Epithelial cell of proximal tubule (primary cell): Measurements from ENCODE around the gene TJP3. TPM values are rescaled to one million over a fixed set of nuclear protein-coding genes. Genes with fewer than 3 reads are reported as not detected.

ENCODE experiments used
- DNase-seq: peaks from one replicate; pipeline ENCODE4 v3.0.0-alpha.2; 2011; ENCODE audit warnings: low read depth
- H3K4me3 ChIP-seq: 2 replicates; pipeline ENCODE4 v1.5.1; 2011; ENCODE audit warnings: low read depth, mild to moderate bottlenecking, low read length
- total RNA-seq: library from RNA; depleted of rRNA; stranded (reverse); fragments of >200 nt; gene quantifications from 2 replicates; pipeline ENCODE4 v1.2.3, GENCODE V29; 2015
- TF ChIP-seq, protein P1 (sequence below): conservative IDR thresholded peaks from 2 replicates; pipeline ENCODE4 v1.5.1; 2012; ENCODE audit warnings: low read depth, mild to moderate bottlenecking, low read length

TJP3 gene
- total RNA-seq, 1 donor from 2014 or later: 3.8 TPM

DNA sequence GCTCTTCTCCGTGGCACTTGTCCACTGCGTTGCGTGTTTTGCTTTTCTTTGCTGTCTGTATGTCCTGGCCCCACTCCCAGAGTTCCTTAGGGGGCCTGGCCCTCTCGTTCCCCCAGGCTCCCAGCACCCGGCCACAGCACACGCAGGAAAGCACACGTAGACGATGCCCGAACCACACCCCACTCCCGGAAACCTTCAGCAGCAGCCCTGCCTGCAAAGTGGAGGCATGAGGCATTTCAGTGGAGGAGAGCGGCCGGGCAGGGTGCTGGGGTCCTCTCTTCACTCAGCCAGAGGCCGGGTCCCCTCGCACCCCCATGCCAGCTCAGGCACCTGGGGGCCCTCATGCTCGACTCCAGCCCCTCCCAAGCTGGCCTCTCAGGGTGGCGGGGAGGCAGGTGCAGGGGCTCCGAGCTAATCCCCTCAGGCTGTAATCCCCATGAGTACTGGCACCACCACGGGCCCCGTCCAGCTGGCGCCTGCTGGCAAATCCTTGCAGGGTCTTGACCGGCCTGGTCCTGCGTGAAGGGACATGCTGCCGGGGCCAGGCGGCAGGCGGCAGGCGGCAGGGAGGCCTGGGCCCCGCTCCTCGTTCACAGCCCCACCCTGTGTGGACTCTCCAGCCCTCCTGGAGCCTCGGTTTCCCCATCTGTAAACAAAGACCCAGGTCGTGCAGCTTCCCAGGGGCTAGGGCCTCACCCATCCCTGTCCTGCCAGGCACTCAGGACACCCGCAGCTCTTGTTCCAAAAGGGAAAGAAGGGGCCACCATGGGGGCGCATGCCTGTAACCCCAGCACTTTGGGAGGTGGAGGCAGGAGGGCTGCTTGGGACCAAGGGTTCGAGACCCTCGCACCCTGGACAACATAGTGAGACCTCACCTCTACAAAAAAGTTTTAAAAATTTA, 14.9 kb upstream of the TJP3 start:
- H3K4me3 ChIP-seq: no peak overlapping the region
- TF ChIP-seq, protein P1, sequence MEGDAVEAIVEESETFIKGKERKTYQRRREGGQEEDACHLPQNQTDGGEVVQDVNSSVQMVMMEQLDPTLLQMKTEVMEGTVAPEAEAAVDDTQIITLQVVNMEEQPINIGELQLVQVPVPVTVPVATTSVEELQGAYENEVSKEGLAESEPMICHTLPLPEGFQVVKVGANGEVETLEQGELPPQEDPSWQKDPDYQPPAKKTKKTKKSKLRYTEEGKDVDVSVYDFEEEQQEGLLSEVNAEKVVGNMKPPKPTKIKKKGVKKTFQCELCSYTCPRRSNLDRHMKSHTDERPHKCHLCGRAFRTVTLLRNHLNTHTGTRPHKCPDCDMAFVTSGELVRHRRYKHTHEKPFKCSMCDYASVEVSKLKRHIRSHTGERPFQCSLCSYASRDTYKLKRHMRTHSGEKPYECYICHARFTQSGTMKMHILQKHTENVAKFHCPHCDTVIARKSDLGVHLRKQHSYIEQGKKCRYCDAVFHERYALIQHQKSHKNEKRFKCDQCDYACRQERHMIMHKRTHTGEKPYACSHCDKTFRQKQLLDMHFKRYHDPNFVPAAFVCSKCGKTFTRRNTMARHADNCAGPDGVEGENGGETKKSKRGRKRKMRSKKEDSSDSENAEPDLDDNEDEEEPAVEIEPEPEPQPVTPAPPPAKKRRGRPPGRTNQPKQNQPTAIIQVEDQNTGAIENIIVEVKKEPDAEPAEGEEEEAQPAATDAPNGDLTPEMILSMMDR: no peak
- no peak for DNase-seq

DNA sequence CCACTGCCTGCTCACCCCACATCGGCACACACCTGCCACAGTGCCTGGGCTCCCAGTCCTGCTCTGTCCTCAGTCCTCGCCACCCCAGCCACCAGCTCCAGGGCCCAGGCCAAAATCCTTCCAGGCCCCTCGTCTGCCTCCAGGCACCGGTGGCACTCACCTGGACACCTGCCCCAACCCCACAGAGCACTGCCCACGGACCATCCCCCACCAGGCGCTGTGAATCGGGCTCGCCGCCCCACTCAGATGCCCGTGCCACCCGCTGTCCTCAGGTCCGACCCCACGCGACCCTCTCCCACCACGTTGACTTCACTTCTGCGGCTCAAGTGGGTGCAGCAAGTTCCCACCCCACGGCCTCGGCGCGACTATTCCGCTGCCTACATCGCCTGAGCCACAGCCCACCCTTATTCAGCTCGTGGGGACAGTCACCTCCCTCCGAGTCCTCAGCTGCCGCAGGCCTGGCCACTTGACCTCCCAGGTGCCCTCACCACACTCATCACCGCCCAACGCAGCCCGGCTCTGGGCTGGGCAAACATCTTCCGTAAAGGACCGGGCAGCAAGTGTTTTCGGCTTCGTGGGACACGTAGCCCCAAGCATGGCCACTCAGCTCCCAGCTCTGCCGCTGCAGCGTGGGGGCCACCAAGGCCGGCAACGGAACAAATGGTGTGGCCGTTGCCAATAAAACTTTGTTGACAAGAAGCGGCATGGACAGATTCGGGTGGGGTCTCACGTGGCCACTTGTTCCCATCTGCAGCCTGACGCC, 13.6 kb upstream of the TJP3 start:
- no peak overlapping the region for H3K4me3 ChIP-seq
- TF ChIP-seq, protein P1: no peak
- DNase-seq: no peak

DNA sequence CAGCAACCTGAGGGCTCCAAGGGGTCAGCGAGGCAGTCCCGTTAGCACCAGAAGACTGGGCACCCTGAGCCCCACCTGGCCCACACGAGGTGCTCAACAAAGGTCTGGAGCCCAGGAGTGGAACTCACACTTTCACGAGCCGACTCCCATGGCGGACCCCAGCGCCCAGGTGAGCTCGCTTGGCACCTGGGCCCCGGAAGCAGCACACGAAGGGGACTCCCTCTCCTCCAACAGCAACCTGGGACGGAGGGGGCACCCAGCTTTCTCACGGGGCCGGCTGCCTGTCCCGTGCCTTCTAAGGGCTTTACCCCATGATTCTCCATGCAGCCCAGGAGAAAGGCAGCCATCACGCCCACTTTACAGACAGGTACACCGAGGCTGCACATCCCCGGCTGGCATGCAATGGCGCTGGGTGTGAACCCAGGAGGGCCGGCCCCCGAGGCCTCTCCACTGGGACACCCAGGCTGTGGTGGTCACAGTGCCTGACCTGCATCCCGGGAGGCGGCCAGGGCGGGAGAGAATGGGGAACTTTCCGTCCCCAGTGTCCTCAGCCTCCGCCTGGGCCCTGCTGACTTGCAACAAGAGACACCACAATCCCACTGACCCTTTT, 13.0 kb upstream of the TJP3 start:
- no peak overlapping the region for H3K4me3 ChIP-seq
- no peak for DNase-seq
- TF ChIP-seq, protein P1: no peak

DNA sequence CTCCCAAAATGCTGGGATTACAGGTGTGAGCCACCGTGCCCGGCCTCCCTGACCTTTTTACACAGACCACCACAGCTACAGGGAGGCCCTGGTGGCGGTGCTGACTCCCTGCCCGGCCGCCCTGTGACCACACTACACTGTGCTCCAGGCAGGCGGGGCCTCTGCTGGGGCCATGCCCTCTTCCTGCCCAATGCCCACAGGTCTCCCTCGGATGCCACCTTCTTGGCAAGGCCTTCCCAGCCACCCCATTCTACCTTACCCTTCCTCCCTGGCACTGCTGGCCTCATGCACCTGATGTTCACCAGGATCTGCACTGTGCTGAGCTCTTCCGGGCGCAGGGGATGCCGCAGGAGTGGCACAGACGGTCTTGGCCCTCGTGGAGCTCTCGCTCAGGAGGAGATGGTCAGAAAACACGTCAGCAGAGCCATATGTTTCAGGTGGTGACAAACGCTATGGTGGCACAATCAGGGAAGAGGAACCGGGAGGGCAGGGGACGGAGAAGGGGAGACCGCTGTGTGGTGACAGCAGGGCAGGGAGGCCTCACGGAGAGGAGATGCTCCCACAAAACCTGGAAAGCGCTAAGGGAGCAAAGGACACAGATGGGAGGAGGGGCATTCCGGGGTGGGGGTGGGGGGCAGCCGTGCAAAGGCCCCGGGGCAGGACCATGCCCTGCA, 12.1 kb upstream of the TJP3 start:
- no peak for DNase-seq
- no peak overlapping the region for H3K4me3 ChIP-seq
- TF ChIP-seq, protein P1: no peak

DNA sequence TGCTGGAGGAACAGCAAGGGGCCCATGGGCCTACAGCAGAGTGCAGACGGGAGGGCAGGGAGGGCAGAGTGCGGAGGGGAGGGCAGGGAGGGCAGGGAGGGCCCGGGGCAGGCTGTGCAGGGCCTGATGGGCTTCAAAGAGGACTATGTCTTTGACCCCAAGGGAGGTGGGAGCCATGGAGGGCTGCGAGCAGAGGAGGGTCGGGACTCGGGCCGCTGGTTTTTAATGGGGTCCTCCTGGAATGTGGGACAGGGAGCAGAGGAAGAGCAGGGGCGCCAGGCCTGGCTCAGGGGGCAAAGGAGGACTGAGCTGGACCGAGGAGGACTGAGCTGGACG, 11.6 kb upstream of the TJP3 start:
- DNase-seq: no peak
- TF ChIP-seq, protein P1: no peak

DNA sequence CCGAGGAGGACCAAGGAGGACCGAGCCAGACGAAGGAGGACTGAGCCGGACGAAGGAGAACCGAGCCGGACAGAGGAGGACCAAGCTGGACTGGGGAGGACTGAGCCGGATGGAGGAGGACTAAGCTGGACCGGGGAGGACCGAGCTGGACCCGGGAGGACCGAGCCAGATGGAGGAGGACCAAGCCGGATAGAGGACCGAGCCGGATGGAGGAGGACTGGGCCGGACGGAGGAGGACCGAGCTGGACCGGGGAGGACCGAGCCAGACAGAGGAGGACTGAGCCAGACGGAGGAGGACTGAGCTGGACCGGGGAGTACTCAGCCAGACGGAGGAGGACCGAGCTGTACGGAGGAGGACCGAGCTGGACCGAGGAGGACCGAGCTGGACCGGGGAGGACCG, 11.1 kb upstream of the TJP3 start:
- TF ChIP-seq, protein P1: no peak
- no peak overlapping the region for H3K4me3 ChIP-seq
- no peak for DNase-seq

More for the DNA sequence above, 11.6 kb upstream of the TJP3 start:
- H3K4me3 ChIP-seq: no peak overlapping the region
